HEK293 (cell line): ENCODE results near the gene MEI1.

Experiments
- CTCF ChIA-PET: fragments of 350-600 bp; formaldehyde crosslinking; extraction: SDS; loops from one replicate; lab custom pipeline; 2021; ENCODE audit warnings: antibody characterized with exemption; lab: Yijun Ruan, JAX
- POLR2A ChIA-PET: fragments of 300-600 bp; formaldehyde crosslinking; extraction: SDS; loops from one replicate; lab custom pipeline; 2020; ENCODE audit warnings: antibody characterized with exemption, inconsistent platforms; lab: Yijun Ruan, JAX
- H3K27ac ChIP-seq: fragments of 200-500 bp; sonication (Bioruptor generic); 2 replicates; pipeline ENCODE4 v1.5.1; 2014; ENCODE audit warnings: low read depth, low read length, control low read depth, inconsistent platforms; ENCODE audit errors: extremely low read depth
- H3K36me3 ChIP-seq, 2 experiments: fragments of 200-500 bp in 1 of 2; sonication (Bioruptor generic) in 1 of 2; 1 replicate in 1 of 2; 2 replicates in 1 of 2; pipeline ENCODE4 v1.5.1; 2014 to 2017; ENCODE audit warnings: inconsistent platforms in 2 of 2, low read length in 2 of 2; ENCODE audit not compliant: control insufficient read depth in 2 of 2, insufficient read depth in 1 of 2
- H3K4me1 ChIP-seq: fragments of 200-500 bp; sonication (Bioruptor generic); 2 replicates; pipeline ENCODE4 v1.5.1; 2014; ENCODE audit warnings: mild to moderate bottlenecking, low read length, inconsistent platforms; ENCODE audit not compliant: control insufficient read depth, insufficient read depth
- H3K4me3 ChIP-seq: 2 replicates; pipeline ENCODE4 v1.5.1; 2011; ENCODE audit warnings: low read depth, mild to moderate bottlenecking, control low read depth, low read length, moderate library complexity
- H3K9me3 ChIP-seq: fragments of 200-500 bp; sonication (Bioruptor generic); 2 replicates; pipeline ENCODE4 v1.5.1; 2014; ENCODE audit warnings: low read depth, low read length, inconsistent platforms; ENCODE audit not compliant: control insufficient read depth, insufficient read depth
- ATF2 ChIP-seq: fragments of 450-650 bp; formaldehyde crosslinking; IDR thresholded peaks from 2 replicates; pipeline ENCODE4 v1.5.1; 2016; ENCODE audit warnings: missing biosample characterization, missing genetic modification characterization, low read depth
- BCL11B ChIP-seq: fragments of 450-650 bp; formaldehyde crosslinking; IDR thresholded peaks from 2 replicates; pipeline ENCODE4 v1.5.1; 2016; ENCODE audit warnings: low read depth, missing biosample characterization, missing genetic modification characterization
- EGR2 ChIP-seq: fragments of 450-650 bp; formaldehyde crosslinking; IDR thresholded peaks from 2 replicates; pipeline ENCODE4 v1.5.1; 2016; ENCODE audit warnings: low read depth, missing biosample characterization, missing genetic modification characterization
- HOXA7 ChIP-seq: sonication (generic); formaldehyde crosslinking; IDR thresholded peaks from 2 replicates; pipeline ENCODE4 v1.8.1; 2022; ENCODE audit warnings: missing genetic modification reagents, borderline replicate concordance
- KLF8 ChIP-seq: fragments of 450-650 bp; formaldehyde crosslinking; IDR thresholded peaks from 2 replicates; pipeline ENCODE4 v1.5.1; 2016; ENCODE audit warnings: missing biosample characterization, missing genetic modification characterization
- OVOL3 ChIP-seq: fragments of 450-650 bp; formaldehyde crosslinking; IDR thresholded peaks from 2 replicates; pipeline ENCODE4 v1.5.1; 2016; ENCODE audit warnings: missing biosample characterization, missing genetic modification characterization
- TCF7L2 ChIP-seq: IDR thresholded peaks from 2 replicates; pipeline ENCODE4 v1.6.1; 2011; ENCODE audit warnings: low read depth, mild to moderate bottlenecking, inconsistent platforms, low read length, moderate library complexity, borderline replicate concordance
- TRIM28 ChIP-seq: IDR thresholded peaks from 2 replicates; pipeline ENCODE4 v1.6.1; 2011; ENCODE audit warnings: low read length, control low read depth, borderline replicate concordance
- ZFHX2 ChIP-seq: fragments of 450-650 bp; formaldehyde crosslinking; conservative IDR thresholded peaks from 2 replicates; pipeline ENCODE4 v1.5.1; 2016; ENCODE audit warnings: missing biosample characterization, missing genetic modification characterization
- ZFP3 ChIP-seq: fragments of 450-650 bp; formaldehyde crosslinking; IDR thresholded peaks from 2 replicates; pipeline ENCODE4 v1.5.1; 2016; ENCODE audit warnings: low read depth, missing biosample characterization, missing genetic modification characterization
- ZFP41 ChIP-seq: fragments of 450-650 bp; formaldehyde crosslinking; IDR thresholded peaks from 2 replicates; pipeline ENCODE4 v1.5.1; 2016; ENCODE audit warnings: missing biosample characterization, missing genetic modification characterization, borderline replicate concordance
- ZNF114 ChIP-seq: fragments of 450-650 bp; formaldehyde crosslinking; IDR thresholded peaks from 2 replicates; pipeline ENCODE4 v1.5.0; 2017; ENCODE audit warnings: missing biosample characterization, missing genetic modification characterization
- ZNF121 ChIP-seq: fragments of 450-650 bp; formaldehyde crosslinking; IDR thresholded peaks from 2 replicates; pipeline ENCODE4 v1.5.1; 2016; ENCODE audit warnings: missing biosample characterization, missing genetic modification characterization
- ZNF133 ChIP-seq: fragments of 450-650 bp; formaldehyde crosslinking; IDR thresholded peaks from 2 replicates; pipeline ENCODE4 v1.5.1; 2016; ENCODE audit warnings: missing biosample characterization, missing genetic modification characterization
- ZNF146 ChIP-seq: fragments of 450-650 bp; formaldehyde crosslinking; IDR thresholded peaks from 2 replicates; pipeline ENCODE4 v1.5.1; 2016; ENCODE audit warnings: missing biosample characterization, missing genetic modification characterization
- ZNF155 ChIP-seq: fragments of 450-650 bp; formaldehyde crosslinking; IDR thresholded peaks from 2 replicates; pipeline ENCODE4 v1.5.1; 2016; ENCODE audit warnings: missing biosample characterization, missing genetic modification characterization
- ZNF16 ChIP-seq: fragments of 450-650 bp; formaldehyde crosslinking; IDR thresholded peaks from 2 replicates; pipeline ENCODE4 v1.5.1; 2016; ENCODE audit warnings: low read depth, missing biosample characterization, missing genetic modification characterization
- ZNF23 ChIP-seq: fragments of 450-650 bp; formaldehyde crosslinking; IDR thresholded peaks from 2 replicates; pipeline ENCODE4 v1.5.1; 2016; ENCODE audit warnings: missing biosample characterization, missing genetic modification characterization, borderline replicate concordance
- ZNF24 ChIP-seq: fragments of 450-650 bp; formaldehyde crosslinking; IDR thresholded peaks from 2 replicates; pipeline ENCODE4 v1.5.1; 2016; ENCODE audit warnings: missing biosample characterization, missing genetic modification characterization
- ZNF26 ChIP-seq: fragments of 450-650 bp; formaldehyde crosslinking; IDR thresholded peaks from 2 replicates; pipeline ENCODE4 v1.5.1; 2016; ENCODE audit warnings: missing biosample characterization, missing genetic modification characterization
- ZNF362 ChIP-seq: fragments of 450-650 bp; formaldehyde crosslinking; IDR thresholded peaks from 2 replicates; pipeline ENCODE4 v1.5.1; 2016; ENCODE audit warnings: missing biosample characterization, missing genetic modification characterization
- ZNF404 ChIP-seq: fragments of 450-650 bp; formaldehyde crosslinking; IDR thresholded peaks from 2 replicates; pipeline ENCODE4 v1.5.1; 2017; ENCODE audit warnings: missing biosample characterization, missing genetic modification characterization
- ZNF423 ChIP-seq: fragments of 450-650 bp; formaldehyde crosslinking; IDR thresholded peaks from 2 replicates; pipeline ENCODE4 v1.5.1; 2016; ENCODE audit warnings: missing biosample characterization, missing genetic modification characterization
- ZNF449 ChIP-seq: fragments of 450-650 bp; formaldehyde crosslinking; IDR thresholded peaks from 2 replicates; pipeline ENCODE4 v1.5.1; 2017; ENCODE audit warnings: missing biosample characterization, mild to moderate bottlenecking, missing genetic modification characterization, moderate library complexity
- ZNF473 ChIP-seq: fragments of 450-650 bp; formaldehyde crosslinking; IDR thresholded peaks from 2 replicates; pipeline ENCODE4 v1.5.1; 2017; ENCODE audit warnings: missing biosample characterization, missing genetic modification characterization
- ZNF48 ChIP-seq: fragments of 450-650 bp; formaldehyde crosslinking; IDR thresholded peaks from 2 replicates; pipeline ENCODE4 v1.5.1; 2016; ENCODE audit warnings: missing biosample characterization, missing genetic modification characterization
- ZNF561 ChIP-seq: fragments of 450-650 bp; IDR thresholded peaks from 2 replicates; pipeline ENCODE4 v1.5.1; 2018; ENCODE audit warnings: missing biosample characterization, missing genetic modification characterization, borderline replicate concordance
- ZNF610 ChIP-seq: fragments of 450-650 bp; formaldehyde crosslinking; IDR thresholded peaks from 2 replicates; pipeline ENCODE4 v1.5.1; 2016; ENCODE audit warnings: missing biosample characterization, missing genetic modification characterization, borderline replicate concordance
- ZNF629 ChIP-seq: fragments of 450-650 bp; formaldehyde crosslinking; IDR thresholded peaks from 2 replicates; pipeline ENCODE4 v1.5.1; 2017; ENCODE audit warnings: missing biosample characterization, missing genetic modification characterization
- ZNF660 ChIP-seq: fragments of 450-650 bp; IDR thresholded peaks from 2 replicates; pipeline ENCODE4 v1.5.1; 2018; ENCODE audit warnings: missing biosample characterization, mild to moderate bottlenecking, missing genetic modification characterization
- ZNF76 ChIP-seq: fragments of 450-650 bp; formaldehyde crosslinking; IDR thresholded peaks from 2 replicates; pipeline ENCODE4; 2016; ENCODE audit warnings: low read depth, missing biosample characterization, missing genetic modification characterization, borderline replicate concordance
- ZNF768 ChIP-seq: fragments of 450-650 bp; formaldehyde crosslinking; IDR thresholded peaks from 2 replicates; pipeline ENCODE4 v1.5.1; 2018; ENCODE audit warnings: missing biosample characterization, mild to moderate bottlenecking, missing genetic modification characterization
- ZXDB ChIP-seq: fragments of 450-650 bp; formaldehyde crosslinking; IDR thresholded peaks from 2 replicates; pipeline ENCODE4 v1.5.1; 2016; ENCODE audit warnings: missing biosample characterization, missing genetic modification characterization

Gene MEI1

GRCh38 chr22:41758231-41758630 is 58.9 kb downstream of the MEI1 start:
- Histone ChIP-seq H3K9me3 (no peaks in the 10 kb centered on the region), H3K27ac (no peak overlapping the region), H3K4me3 (no peak overlapping the region), H3K36me3 (no peaks in the 10 kb centered on the region), H3K4me1 (no peaks in the 10 kb centered on the region)
- TF ChIP-seq ZNF114 (tag by site-specific recombination), result no peak
- no peak for TF ChIP-seq ZNF76 (tag by site-specific recombination)
- TF ChIP-seq ZNF146, result no peak
- no peak for TF ChIP-seq ZNF16 (tag by site-specific recombination)
- TF ChIP-seq ZNF362 (tag by site-specific recombination), result no peak
- no peak for TF ChIP-seq ZNF121 (tag by site-specific recombination)
- TF ChIP-seq ZNF26, result no peak
- no peak for TF ChIP-seq ZNF768 (tag by site-specific recombination)
- no peak for TF ChIP-seq ZXDB (tag by site-specific recombination)
- TF ChIP-seq ZNF48 (tag by site-specific recombination), result no peak
- no peak for TF ChIP-seq ZNF561 (tag by site-specific recombination)
- TF ChIP-seq ZNF404 (tag by site-specific recombination), result no peak
- TF ChIP-seq HOXA7, result no peak
- no peak for TF ChIP-seq ZNF449 (tag by site-specific recombination)
- no peak for TF ChIP-seq ZNF629 (tag by site-specific recombination)
- TF ChIP-seq ZNF24 (tag by site-specific recombination), result no peak
- no peak for TF ChIP-seq OVOL3 (tag by site-specific recombination)
- TF ChIP-seq ZNF423, result no peak
- no peak for TF ChIP-seq KLF8
- TF ChIP-seq ZNF23, result no peak
- CTCF ChIA-PET, result interaction anchor here (0.6 to 4.9 kb wide), 3 partner anchors 12 to 61 kb away, joined by 3 to 27 read pairs (median 4); no protein-coding TSS in a partner anchor
- POLR2A ChIA-PET, result no interaction called here

- ChIA-PET CTCF (interaction anchor here (0.6 to 2.8 kb wide), 26 partner anchors 10 to 672 kb away, joined by 3 to 22 read pairs (median 4); partner anchors contain the start of genes CCDC134 and MEI1), POLR2A (interaction anchor here (0.6 to 1.1 kb wide), 3 partner anchors 12 to 76 kb away, joined by 3 to 4 read pairs (median 4); no protein-coding TSS in a partner anchor)
- H3K4me1 ChIP-seq, result no peaks in the 10 kb centered on the region
- no peak overlapping the region for H3K4me3 ChIP-seq
- H3K36me3 ChIP-seq, result no peaks in the 10 kb centered on the region
- H3K9me3 ChIP-seq, result no peaks in the 10 kb centered on the region
- H3K27ac ChIP-seq, result no peak overlapping the region
- TF ChIP-seq ZNF473 (tag by site-specific recombination) (no peak), ZFP41 (tag by site-specific recombination) (no peak), ZNF133 (no peak; the same call in 1 of the 2 replicates), ZNF660 (tag by site-specific recombination) (no peak), ZFP3 (tag by site-specific recombination) (no peak), TCF7L2 (peak; percentile 18; the same call in 1 of the 2 replicates), EGR2 (tag by site-specific recombination) (peak; percentile 81), ZNF155 (no peak), ATF2 (no peak), ZNF610 (tag by site-specific recombination) (no peak), TRIM28 (peak; percentile 86; the same call in 1 of the 2 replicates), ZFHX2 (tag by site-specific recombination) (peak; percentile 71), BCL11B (tag by site-specific recombination) (no peak)
These were observed 63.9 kb downstream of the MEI1 start for GRCh38 chr22:41762980-41763779.
